Activated T-helper 1 cell treated with Interleukin-2 at 50 U/mL for 16 hours (primary cell): ENCODE results near the gene TBC1D10B.
A peak's percentile ranks its signal among the peaks of the same experiment; 100 is the strongest.
"Not testable (repeated sequence)": the region's sequence is repeated elsewhere in the genome, so short reads cannot be mapped to it uniquely, and the experiment has no call there.

Experiments
- DNase-seq: peaks from one replicate; pipeline ENCODE4 v3.0.0-alpha.2; 2020; ENCODE audit warnings: low read depth

The TBC1D10B gene

DNA sequence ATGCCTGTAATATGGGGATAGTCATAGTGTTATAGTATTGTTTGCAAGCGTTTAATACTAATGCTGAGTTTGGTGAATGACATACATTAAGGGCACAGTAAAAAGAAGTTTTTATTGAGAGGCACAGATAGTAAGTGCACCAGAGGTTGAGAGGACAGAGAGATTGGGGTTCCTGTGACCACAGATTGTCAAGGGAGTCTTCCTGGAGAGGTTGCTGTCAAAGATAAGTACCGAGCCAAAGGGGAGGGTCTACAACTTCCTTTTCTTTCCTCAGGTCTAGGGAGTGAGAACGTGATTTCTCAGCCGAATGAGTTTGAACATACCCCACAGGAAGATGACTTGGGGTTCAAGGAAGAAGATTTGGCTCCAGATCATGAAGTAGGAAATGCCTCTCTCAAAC is 26.8 kb upstream of the TBC1D10B start:
- DNase-seq, result no peak

DNA sequence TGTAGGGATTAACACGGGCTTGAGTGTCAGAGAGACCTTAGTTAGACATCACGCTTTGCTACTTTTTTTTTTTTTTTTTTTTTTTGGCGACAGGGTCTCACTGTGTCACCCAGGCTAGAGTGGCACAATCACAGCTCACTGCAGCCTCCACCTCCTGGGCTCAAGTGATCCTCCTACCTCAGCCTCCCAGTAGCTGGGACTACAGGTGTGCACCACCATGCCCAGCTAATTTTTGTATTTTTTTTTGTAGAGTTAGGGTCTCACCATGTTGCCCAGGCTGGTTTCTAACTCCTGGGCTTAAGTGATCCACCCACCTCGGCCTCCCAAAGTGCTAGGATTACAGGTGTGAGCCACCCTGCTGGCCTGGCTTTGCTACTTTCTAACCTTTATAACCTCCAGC is 26.3 kb upstream of the TBC1D10B start:
- DNase-seq, result not testable (repeated sequence)

DNA sequence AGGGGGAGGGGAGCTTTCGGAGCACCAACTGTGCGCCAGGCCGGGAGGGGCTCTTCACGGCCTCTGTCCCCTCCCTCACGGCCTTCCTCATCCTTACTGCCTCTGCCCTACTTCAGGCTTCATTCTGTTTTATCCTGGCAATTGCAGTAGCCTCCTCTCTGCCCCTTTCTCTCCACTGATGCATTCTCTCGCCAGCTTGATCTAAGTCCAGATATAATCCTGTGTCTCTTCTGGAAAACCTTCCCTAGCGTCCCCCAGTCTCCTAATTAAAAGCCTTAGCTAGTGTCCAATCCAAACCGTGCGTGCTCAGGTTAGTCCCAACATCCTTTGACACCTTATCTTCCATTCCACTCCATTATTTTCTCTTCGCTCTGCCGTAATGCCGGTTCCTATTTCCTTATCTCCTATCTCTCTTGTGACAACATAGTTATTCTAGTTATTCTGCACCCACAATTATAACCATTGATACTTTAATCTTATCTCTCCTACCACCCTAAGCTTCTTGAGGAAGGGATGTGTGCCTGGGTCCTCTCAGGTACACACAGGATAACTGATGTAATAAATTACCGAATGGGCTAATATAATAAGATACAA is 25.8 kb upstream of the TBC1D10B start:
- DNase-seq, result no peak

DNA sequence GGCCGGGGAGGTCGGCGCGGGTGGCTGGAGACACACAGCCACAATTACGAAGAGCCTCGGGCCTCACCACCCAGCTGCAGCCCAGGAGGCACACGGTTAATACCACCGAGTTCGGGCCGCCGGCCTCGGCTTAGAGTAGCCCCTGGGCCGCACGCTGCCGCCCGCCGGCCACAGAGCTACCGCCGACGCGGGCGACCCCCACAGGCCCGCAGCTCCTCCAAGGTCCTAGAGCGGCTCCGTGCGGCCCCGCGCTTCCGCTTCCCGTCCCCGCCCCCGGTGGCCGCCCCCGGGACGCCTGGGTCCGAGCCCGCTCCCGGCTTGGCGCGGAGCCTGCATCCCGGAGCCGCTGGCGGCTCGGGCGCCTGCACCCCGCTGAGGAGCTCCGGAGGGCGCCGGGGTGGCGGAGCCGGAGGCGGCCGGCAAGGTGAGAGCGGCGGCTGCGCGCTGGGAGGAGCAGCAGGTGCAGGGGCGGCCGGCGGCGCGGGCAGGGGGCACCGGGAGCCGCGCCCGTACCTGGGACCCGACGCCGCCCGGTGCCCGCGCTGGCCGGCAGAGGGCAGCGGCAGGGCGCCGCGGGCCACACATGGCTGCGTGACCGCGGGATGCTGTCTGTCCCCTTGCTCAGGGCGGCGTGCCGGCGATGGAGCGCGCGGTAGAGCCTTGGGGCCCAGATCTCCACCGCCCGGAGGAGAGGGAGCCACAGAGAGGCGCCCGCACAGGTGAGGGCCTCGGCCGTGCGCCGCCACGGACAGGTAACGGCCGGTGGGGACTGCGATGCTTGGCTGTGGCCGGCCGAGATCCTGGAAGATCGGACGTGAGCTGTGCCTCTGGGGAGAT is 25.1 kb upstream of the TBC1D10B start, which contains the start of gene ZNF48:
Gene ZNF48, plus strand, starts transcription at position 266 of the 837 bp plus-strand sequence. Its CDS starts 375 bp downstream, at position 641.
- DNase-seq, result peak; percentile 47

DNA sequence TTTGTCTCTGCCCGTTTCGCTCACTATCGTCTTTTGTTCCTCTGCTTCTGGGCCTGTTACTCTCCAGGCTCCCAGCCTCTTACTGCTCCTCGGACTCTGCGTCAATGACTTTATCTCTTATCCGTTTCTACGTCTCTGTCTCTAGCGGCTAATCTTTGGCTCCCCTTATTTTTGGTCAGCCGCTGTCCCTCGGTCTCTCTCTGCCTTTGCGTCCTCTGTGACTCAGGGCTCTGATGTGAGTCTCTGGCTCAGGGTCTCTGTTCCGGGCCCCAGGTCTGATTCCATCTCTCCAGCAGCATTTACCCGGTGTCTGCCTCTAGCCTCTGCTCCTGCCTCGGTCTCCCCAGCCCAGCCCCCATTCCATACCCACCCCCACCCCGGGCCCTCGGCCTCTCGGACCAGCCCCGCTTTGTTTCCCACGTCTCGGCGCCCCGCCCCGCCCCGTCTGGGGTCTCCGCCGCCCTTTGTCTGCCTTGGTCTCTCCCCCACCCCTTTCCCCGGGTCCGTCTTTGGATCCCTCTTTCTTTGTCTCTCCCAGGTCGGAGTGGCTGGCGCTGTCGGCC is 24.4 kb upstream of the TBC1D10B start:
- DNase-seq, result no peak

DNA sequence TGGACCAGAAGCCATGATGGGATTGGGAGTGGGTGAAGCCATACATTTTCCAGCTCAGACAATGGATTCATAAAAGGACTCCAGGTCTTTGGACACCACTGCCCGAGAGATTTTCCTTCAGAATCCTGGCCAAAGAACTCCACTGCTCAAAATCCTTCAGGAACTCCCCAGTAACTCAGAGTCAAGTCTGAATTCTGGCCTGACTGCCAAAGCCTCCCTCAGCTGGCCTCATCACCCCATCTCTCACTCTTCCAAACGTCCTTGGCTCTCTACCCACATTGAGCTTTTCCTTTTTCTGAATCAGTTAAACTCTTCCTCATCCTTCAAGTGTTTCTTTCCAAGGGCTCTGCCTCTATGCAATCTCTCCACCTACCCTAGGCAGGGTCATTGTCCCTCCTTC is 13.2 kb upstream of the TBC1D10B start:
- no peak for DNase-seq

DNA sequence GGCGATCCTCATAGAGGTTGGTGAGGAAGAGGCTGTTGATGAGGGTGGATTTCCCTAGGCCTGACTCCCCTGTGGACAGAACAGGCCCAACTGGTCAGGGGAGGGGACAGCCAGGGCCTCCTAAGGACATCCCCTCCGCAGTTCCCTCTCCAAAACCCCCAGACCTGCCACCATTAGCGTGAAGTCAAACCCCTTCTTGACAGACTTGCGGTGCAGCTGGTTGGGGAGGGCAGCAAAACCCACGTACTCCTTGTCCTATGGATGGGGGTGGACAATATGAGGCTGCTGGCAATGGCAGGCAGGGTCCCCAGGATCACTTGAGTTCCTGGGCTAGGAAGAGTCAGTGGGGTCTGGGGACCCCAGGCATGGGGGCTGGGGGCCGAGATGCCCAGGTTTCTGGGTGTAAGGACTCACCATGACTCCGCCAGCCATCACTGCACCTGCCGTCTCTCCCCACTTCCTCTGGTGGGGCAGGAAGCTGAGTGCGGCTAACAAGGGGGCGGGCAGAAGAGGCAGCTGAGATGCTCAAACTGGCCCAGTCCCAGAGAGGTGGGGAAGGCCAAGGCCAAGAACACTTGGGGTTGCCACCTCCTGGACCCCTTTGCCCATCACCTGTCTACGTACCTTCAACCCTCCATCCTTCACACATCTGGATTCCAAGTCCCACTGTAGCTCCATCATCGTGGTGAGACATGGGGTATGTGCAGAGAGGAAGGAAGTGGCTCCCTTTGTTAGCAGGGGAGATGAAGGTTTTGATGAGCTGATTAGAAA is 12.0 kb upstream of the TBC1D10B start, which contains the start of gene SEPTIN1:
Gene SEPTIN1, minus strand, starts transcription at position 451 of the 771 bp plus-strand sequence. Its CDS starts 19 bp downstream, at position 432.
- peak; percentile 69 for DNase-seq

DNA sequence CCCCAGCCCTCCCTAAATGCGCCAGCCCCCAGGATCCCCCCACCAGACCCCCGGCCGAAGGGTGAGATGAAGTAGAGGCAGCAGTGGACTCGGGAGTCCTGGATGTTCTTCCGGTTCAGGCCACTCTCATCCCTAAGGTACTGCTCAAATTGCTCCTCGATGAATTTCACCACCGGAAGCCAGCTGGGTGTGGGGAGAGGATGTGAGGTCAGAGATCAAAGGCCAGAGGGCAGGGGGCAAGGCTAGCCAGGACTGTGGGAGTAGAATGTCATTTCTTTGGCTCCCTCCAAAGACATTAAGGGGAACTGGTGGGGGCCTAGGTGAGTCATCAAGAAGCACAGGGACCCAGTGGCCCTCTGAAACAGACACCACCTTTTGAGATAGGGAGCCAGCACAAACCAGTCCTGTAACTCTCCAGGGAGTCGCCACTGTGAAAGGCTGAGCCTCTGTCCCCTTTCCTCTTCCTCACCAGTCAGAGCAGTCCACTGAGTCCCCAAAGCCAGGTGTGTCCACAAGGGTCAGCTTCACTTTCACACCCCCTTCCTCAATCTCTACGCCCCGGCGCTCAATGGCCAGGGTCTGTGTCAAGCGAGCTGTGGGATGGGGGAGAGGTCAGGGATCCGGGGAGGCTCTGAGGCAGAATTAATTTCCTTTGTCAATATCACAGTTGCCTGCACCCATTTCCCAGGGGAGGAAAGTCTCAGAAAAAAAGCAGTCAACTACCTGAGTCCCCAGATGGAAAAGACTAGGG is 11.2 kb upstream of the TBC1D10B start:
- no peak for DNase-seq

DNA sequence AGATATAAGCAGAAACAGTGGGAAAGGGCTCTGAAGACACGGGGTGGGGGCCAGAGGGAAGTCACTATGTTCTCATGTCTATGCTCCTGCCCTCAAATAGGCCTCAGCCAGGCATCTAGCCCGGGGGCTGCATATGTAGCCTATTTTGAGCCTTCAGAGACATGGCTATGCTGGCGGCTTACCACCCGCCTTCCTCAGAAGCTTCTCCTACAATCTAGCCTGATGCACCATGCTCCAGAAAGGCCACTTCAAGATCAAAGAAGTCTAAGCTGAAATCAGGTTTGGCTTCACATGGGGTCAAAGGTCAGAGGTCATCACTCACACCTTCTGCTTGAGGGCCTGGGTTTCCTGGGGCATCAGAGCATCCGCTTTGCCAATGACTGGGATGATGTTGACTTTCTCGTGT is 10.5 kb upstream of the TBC1D10B start:
- no peak for DNase-seq

DNA sequence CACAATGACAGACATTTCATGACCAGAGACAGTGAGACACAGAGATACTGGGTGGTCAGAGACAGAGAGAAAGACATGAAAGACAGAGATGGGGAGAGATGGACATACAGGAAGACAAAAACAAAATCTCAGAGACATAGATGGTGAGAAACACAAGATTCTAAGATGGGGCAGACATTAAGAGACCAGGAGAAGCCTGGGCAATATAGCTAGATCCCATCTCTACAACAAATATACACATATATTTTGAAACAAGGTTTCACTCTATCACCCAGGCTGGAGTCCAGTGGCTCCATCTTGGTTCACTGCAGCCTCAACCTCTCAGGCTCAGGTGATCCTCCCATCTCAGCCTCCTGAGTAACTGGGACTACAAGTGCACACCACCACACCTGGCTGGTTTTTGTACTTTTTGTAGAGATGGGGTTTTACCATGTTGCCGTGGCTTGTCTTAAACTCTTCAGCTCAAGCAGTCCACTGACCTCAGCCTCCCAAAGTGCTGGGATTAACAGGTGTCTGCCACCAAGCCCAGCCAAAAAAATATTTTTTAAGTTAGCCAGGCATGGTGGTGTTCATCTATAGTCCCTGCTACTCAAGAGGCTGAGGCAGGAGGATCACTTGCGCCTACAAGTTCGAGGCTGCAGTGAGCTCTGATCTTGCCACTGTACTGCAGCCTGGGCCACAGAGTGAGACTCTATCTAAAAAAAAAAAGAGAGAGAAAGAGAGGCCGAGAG is 9.9 kb upstream of the TBC1D10B start:
- DNase-seq, result no peak

DNA sequence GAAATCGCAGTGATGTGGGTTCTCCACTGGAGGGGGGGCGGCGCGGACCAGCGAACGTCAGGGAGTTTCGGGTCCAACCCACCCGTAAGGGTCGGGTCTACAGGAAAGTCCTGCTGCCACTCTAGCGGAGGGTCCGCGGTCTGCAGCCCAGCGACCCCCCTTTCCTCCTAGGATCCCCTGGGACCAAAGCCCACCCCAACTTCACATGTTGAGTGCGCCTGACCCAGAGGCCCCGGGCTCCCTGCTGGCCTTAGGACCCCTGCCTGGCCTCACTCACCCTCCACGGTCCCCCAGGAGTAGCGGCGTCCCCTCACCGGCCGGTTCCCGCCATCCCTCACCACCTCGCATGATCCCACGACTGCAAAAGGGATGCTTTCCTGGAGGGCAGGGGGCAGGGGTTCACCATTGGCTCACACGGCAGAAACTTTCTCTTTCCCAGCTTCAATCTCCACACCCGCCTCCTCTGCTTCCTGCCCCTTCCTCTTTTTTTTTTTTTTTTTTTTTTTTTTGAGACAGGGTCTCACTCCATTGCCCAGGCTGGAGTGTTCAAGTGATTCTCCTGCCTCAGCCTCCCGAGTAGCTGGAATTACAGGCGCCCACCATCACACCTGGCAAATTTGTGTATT is 9.0 kb upstream of the TBC1D10B start:
- no peak for DNase-seq

DNA sequence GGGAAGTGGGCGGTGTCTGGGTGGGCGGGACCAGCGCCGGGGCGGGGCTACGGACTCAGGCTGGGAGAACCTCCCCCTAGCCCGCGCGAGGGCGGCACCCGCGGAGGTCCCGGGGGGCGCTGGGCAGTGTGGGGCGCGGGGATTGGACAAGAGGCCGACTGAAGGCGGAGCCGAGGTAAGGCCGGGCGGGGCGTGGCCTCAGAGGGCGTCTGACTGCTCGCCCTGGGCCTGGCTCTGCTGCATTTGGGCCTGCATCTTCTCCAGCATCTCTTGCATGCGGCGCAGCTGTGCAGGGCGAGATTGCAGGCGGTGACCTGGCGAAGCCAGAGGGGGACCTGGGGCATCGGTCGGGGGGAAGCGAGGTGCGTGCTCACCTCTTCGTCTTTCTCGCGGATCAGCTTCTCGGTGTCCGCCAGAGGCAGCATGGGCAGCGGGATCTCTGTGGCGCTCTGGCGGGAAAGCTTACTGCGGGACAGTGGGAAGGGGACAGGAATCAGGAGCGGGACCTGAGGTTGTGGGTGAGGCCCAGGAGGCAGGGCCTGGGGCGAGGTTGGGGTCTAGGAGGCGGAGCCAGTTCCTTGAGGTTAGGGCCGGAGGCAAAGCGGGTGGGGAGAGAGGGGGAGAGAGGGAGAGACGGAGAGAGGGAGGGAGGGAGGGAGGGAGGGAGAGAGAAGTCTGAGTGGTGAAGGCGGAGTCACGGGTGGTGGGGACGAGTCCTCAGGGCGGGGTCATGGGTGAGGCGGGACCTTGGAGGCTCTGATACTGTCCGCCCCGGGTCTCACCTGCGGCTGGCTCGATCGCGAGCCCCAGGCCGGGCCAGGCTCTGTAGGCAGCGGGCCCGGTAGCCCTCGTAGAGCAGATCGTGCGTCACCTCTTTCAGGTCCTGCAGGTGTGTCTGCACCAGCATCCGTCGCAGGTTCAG is 8.2 kb upstream of the TBC1D10B start:
- DNase-seq, result peak; percentile 100

DNA sequence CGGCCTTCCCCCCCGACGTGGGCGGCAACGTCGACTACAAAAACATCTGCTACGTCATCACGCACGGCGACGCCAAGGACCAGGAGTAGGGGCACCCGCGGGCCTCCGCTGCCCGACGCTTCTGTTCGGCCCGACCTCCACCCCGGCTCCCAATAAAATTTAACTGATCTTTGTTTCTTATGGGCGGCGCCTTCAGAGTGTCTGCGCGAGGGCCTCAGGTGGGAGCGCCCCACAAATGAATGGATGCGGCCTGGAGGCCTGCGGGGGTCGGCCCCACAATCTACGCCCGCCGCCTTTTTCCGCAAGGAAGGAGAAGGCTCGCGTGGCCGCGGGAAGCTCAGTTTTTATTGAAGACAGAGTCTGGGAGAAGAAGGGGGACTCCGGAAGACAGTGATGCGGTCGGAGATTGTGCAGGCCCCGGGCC is 7.5 kb upstream of the TBC1D10B start:
- peak; percentile 80 for DNase-seq

DNA sequence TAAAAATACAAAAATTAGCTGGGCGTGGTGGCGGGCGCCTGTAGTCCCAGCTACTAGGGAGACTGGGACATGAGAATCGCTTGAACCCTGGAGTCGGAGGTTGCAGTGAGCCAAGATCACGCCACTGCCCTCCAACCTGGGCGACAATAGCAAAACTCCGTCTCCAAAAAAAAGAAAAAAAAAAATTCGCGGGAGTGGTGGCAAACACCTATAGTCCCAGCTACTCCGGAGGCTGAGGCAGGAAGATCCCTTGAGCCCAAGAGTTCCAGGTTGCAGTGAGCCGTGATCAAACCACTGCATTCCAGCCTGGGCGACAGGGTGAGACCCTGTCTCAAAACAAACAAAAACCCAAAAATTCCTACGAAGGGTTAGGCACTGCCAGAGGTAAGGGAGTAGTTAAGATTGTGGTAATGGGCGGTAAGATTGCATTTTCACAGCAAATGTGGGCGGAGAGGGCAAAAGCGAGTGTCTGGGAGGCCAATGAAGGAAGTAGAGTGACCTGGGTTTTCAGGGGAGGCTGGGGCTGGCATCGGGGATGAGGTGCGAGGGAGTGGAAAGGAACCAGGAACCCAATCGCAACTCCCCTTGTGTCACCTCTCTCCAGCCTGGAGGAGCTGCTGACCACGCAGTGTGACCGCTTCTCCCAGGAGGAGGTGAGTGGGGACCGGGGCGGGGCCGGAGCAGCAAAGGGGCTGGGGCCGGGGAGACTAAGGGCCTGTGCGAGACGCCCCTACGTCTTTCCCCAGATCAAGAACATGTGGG is 6.9 kb upstream of the TBC1D10B start:
- no peak for DNase-seq

DNA sequence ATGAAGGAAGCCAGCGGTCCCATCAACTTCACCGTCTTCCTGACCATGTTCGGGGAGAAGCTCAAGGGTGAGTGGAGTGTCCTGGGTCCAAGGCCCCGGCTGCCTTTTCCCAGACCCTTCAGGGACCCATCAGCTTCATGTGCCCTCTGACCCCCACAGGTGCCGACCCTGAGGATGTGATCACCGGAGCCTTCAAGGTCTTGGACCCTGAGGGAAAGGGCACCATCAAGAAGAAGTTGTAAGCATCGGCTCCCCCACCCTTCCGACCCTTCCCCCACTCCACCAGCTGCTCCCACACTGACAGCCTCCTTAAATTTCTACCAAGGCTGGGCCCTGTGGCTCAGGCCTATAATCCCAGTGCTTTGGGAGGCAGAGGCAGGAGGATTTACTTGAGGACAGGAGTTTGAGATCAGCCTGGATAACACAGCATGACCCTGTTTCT is 6.2 kb upstream of the TBC1D10B start:
- no peak for DNase-seq

DNA sequence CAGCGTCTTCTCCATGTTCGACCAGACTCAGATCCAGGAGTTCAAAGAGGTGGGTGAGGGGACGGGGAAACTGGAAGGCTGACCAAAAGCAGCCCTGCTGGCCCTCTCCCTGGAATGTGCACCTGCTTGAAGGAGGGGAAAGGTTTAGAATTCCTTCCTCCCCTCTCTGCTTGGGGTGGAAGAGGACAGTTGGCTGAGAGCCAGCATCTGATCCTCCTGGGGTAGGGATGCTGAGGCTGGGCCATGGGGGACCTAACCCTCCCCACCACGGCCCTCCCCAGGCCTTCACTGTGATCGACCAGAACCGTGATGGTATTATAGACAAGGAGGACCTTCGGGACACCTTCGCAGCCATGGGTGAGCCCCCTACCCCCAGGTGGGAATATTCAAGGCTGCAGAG is 5.6 kb upstream of the TBC1D10B start:
- no peak for DNase-seq

DNA sequence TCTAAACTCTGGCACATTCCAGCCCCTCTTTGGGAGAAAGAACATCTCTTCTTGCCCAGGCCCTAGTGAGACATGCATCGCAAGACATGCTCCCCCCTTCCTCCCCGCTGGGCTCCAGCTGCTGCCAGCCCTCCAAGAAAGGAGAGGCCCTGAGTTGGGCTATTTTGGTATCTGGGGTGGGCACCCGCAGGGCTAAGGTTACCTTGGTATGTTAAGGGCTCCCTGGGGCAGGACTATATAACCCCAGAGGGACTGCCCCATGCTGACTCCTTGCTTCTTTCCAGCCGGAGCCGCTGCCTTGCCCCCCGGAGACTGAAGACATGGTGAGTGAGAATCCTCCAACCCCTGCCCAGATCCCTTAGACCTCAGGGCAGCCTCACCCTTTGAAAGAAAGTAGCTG is 4.2 kb upstream of the TBC1D10B start, which contains the start of gene MYL11:
Gene MYL11, plus strand, starts transcription at position 265 of the 400 bp plus-strand sequence. Its CDS starts 56 bp downstream, at position 321.
- no peak for DNase-seq

DNA sequence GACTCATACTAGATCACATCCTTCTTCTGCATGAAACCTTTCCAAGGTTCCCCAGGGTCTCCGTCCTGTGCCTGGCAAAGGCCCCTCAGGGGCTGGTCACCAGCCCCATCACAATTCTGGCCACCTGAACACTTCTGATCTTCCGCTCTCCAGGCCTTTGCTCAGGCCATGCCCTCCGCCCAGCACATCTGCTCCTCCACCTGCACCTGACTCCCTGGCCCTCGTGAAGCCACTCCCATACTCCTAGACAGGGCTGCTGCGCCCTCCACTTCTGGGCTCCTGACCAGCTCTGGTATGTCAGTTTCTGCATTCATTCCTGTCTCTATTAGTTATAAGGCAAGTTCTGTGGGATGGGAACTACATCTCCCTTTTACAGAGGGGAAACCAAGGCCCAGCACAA is 2.4 kb upstream of the TBC1D10B start:
- DNase-seq, result no peak
